ENCODE measurements around the gene SPATA31C1.

Gene SPATA31C1

GRCh38 chr9:87944096-87944495 is 26.3 kb downstream of the SPATA31C1 start:
- DNase-seq: no peak

- DNase-seq: no peak
Measured at GRCh38 chr9:87944682-87945081, 26.9 kb downstream of the SPATA31C1 start.

GRCh38 chr9:87950296-87950695 is 32.5 kb downstream of the SPATA31C1 start:
- no peak for DNase-seq

GRCh38 chr9:87950765-87951488 is 33.2 kb downstream of the SPATA31C1 start:
- no peak for DNase-seq

GRCh38 chr9:87954230-87954629 is 36.5 kb downstream of the SPATA31C1 start:
- no peak for DNase-seq

GRCh38 chr9:87957839-87958238 is 40.1 kb downstream of the SPATA31C1 start:
- DNase-seq: no peak

- DNase-seq: no peak
Measured at GRCh38 chr9:87958591-87958990, 40.8 kb downstream of the SPATA31C1 start.

GRCh38 chr9:87959916-87960581 is 42.3 kb downstream of the SPATA31C1 start:
- DNase-seq: no peak

GRCh38 chr9:87963770-87964169 is 46.0 kb downstream of the SPATA31C1 start:
- DNase-seq: no peak

- DNase-seq: no peak
Measured at GRCh38 chr9:87964826-87965225, 47.1 kb downstream of the SPATA31C1 start.

GRCh38 chr9:87968155-87968554 is 50.4 kb downstream of the SPATA31C1 start:
- no peak for DNase-seq

- no peak for DNase-seq
Measured at GRCh38 chr9:87970602-87971001, 52.8 kb downstream of the SPATA31C1 start.

GRCh38 chr9:87973122-87973521 is 55.4 kb downstream of the SPATA31C1 start:
- DNase-seq: no peak

All from activated effector memory CD4-positive, alpha-beta T cell treated with anti-CD3 and anti-CD28 coated beads, Interleukin-2, amount 50 U/mL, for 16 hours (primary cell).